Measurements from ENCODE around the gene COL3A1.

The COL3A1 gene

GRCh38 chr2:188965563-188965962 is 8.6 kb upstream of the COL3A1 start:
- H2AFZ ChIP-seq (ENCODE audit: low read depth, low read length), result no peak overlapping the region
- TF ChIP-seq EZH2 (IDR thresholded peaks at IDR 0.05; ENCODE audit: borderline replicate concordance, low read depth, low read length, severe bottlenecking), result no peak
- TF ChIP-seq CTCF (IDR thresholded peaks at IDR 0.05; ENCODE audit: borderline replicate concordance, extremely low read depth, low read length, poor library complexity, severe bottlenecking), result no peak
- ATAC-seq (ENCODE audit: insufficient read depth, low read depth), result no peak
- H4K20me1 ChIP-seq (ENCODE audit: insufficient read depth, low read length), result no peaks in the 10 kb centered on the region
- no peaks in the 10 kb centered on the region for H3K36me3 ChIP-seq (ENCODE audit: insufficient read depth, low read length)
- H3K4me3 ChIP-seq (ENCODE audit: low read depth in 1 of 2, low read length in 2 of 2), result no peak overlapping the region
- no peak overlapping the region for H3K9ac ChIP-seq (ENCODE audit: low read depth, low read length)
- H3K79me2 ChIP-seq (ENCODE audit: insufficient read depth, low read length), result no peaks in the 10 kb centered on the region
- H3K27me3 ChIP-seq (ENCODE audit: insufficient read depth, low read length, poor library complexity), result no peaks in the 10 kb centered on the region
- no peaks in the 10 kb centered on the region for H3K4me1 ChIP-seq (ENCODE audit: insufficient read depth, low read length)
- DNase-seq, result no peak
- no peak overlapping the region for H3K27ac ChIP-seq (ENCODE audit: low read length)
- H3K9me3 ChIP-seq (ENCODE audit: insufficient read depth, low read length, severe bottlenecking), result no peaks in the 10 kb centered on the region
- no peak overlapping the region for H3K4me2 ChIP-seq (ENCODE audit: insufficient read depth, low read length)

GRCh38 chr2:188966079-188966571 is 8.0 kb upstream of the COL3A1 start:
- no peak overlapping the region for H3K4me2 ChIP-seq (ENCODE audit: insufficient read depth, low read length)
- no peak for DNase-seq
- H3K27ac ChIP-seq (ENCODE audit: low read length), result no peak overlapping the region
- no peak overlapping the region for H3K4me3 ChIP-seq (ENCODE audit: low read depth in 1 of 2, low read length in 2 of 2)
- TF ChIP-seq CTCF (IDR thresholded peaks at IDR 0.05; ENCODE audit: borderline replicate concordance, extremely low read depth, low read length, poor library complexity, severe bottlenecking) (no peak), EZH2 (IDR thresholded peaks at IDR 0.05; ENCODE audit: borderline replicate concordance, low read depth, low read length, severe bottlenecking) (no peak)
- no peaks in the 10 kb centered on the region for H3K27me3 ChIP-seq (ENCODE audit: insufficient read depth, low read length, poor library complexity)
- no peaks in the 10 kb centered on the region for H3K79me2 ChIP-seq (ENCODE audit: insufficient read depth, low read length)
- no peak for ATAC-seq (ENCODE audit: insufficient read depth, low read depth)
- no peak overlapping the region for H3K9ac ChIP-seq (ENCODE audit: low read depth, low read length)
- H3K36me3 ChIP-seq (ENCODE audit: insufficient read depth, low read length), result no peaks in the 10 kb centered on the region
- no peak overlapping the region for H2AFZ ChIP-seq (ENCODE audit: low read depth, low read length)
- H3K4me1 ChIP-seq (ENCODE audit: insufficient read depth, low read length), result no peaks in the 10 kb centered on the region
- no peaks in the 10 kb centered on the region for H4K20me1 ChIP-seq (ENCODE audit: insufficient read depth, low read length)
- no peaks in the 10 kb centered on the region for H3K9me3 ChIP-seq (ENCODE audit: insufficient read depth, low read length, severe bottlenecking)

GRCh38 chr2:188966728-188967440 is 7.3 kb upstream of the COL3A1 start:
- no peak for ATAC-seq (ENCODE audit: insufficient read depth, low read depth)

More at GRCh38 chr2:188966728-188967440, 7.3 kb upstream of the COL3A1 start:
- Histone ChIP-seq H3K4me2 (ENCODE audit: insufficient read depth, low read length) (no peak overlapping the region), H3K9ac (ENCODE audit: low read depth, low read length) (no peak overlapping the region), H3K27me3 (ENCODE audit: insufficient read depth, low read length, poor library complexity) (no peaks in the 10 kb centered on the region), H2AFZ (ENCODE audit: low read depth, low read length) (no peak overlapping the region), H3K36me3 (ENCODE audit: insufficient read depth, low read length) (no peaks in the 10 kb centered on the region), H3K4me3 (ENCODE audit: low read depth in 1 of 2, low read length in 2 of 2) (no peak overlapping the region), H3K9me3 (ENCODE audit: insufficient read depth, low read length, severe bottlenecking) (no peaks in the 10 kb centered on the region), H3K79me2 (ENCODE audit: insufficient read depth, low read length) (no peaks in the 10 kb centered on the region), H3K27ac (ENCODE audit: low read length) (no peak overlapping the region), H3K4me1 (ENCODE audit: insufficient read depth, low read length) (no peaks in the 10 kb centered on the region), H4K20me1 (ENCODE audit: insufficient read depth, low read length) (no peaks in the 10 kb centered on the region)
- no peak for DNase-seq
- TF ChIP-seq CTCF (IDR thresholded peaks at IDR 0.05; ENCODE audit: borderline replicate concordance, extremely low read depth, low read length, poor library complexity, severe bottlenecking) (no peak), EZH2 (IDR thresholded peaks at IDR 0.05; ENCODE audit: borderline replicate concordance, low read depth, low read length, severe bottlenecking) (no peak)

Data from DND-41 (cell line).